ENCODE results near the gene SUDS3. TPM values are rescaled to one million over a fixed set of nuclear protein-coding genes. Genes with fewer than 3 reads are reported as not detected.
A peak's percentile ranks its signal among the peaks of the same experiment; 100 is the strongest.

SUDS3 gene
- total RNA-seq, 1 experiment from 2014 or later: 50.5 TPM

GRCh38 chr12:118345355-118345754 lies 31.0 kb upstream of the SUDS3 start:
- Histone ChIP-seq H4K8ac (replicated peaks; ENCODE audit: insufficient read length, low read depth, low read length) (no peak overlapping the region), H3T11ph (ENCODE audit: low read length) (no peak overlapping the region), H3K18ac (ENCODE audit: insufficient read length, low read depth, low read length) (no peak overlapping the region), H3K23me2 (ENCODE audit: insufficient read length, low read depth, low read length, poor library complexity, severe bottlenecking) (no peaks in the 10 kb centered on the region), H2BK15ac (ENCODE audit: low read depth, low read length) (no peak overlapping the region), H3K4ac (ENCODE audit: low read depth, low read length) (no peak overlapping the region), H4K91ac (ENCODE audit: insufficient read length, low read depth, low read length) (no peak overlapping the region), H3K9ac (ENCODE audit: extremely low read depth, insufficient read length, low read length) (no peak overlapping the region), H3K27ac (ENCODE audit: insufficient read length, low read depth, low read length) (no peak overlapping the region), H2BK120ac (ENCODE audit: low read depth, low read length, poor library complexity, severe bottlenecking) (no peak overlapping the region), H4K5ac (ENCODE audit: insufficient read length, low read depth, low read length) (no peak overlapping the region), H2BK5ac (ENCODE audit: insufficient read length, low read length) (no peak overlapping the region), H2AK5ac (ENCODE audit: insufficient read length, low read length) (no peak overlapping the region), H3K4me1 (ENCODE audit: insufficient read depth, low read length) (no peaks in the 10 kb centered on the region; the same call in 1 of the 2 replicates), H3K56ac (ENCODE audit: insufficient read length, low read depth, low read length) (no peak overlapping the region), H3K4me2 (ENCODE audit: insufficient read depth, insufficient read length, low read length) (no peak overlapping the region), H3K79me1 (ENCODE audit: insufficient read depth, low read depth, low read length, poor library complexity, severe bottlenecking) (no peaks in the 10 kb centered on the region), H2BK12ac (ENCODE audit: insufficient read length, low read depth, low read length) (no peak overlapping the region), H3K27me3 (ENCODE audit: insufficient read depth, low read length) (no peaks in the 10 kb centered on the region), H3K79me2 (ENCODE audit: insufficient read depth, low read length) (no peaks in the 10 kb centered on the region), H2AFZ (ENCODE audit: low read length) (no peak overlapping the region), H2BK20ac (ENCODE audit: low read depth, low read length, poor library complexity, severe bottlenecking) (no peak overlapping the region), H3K9me3 (ENCODE audit: control insufficient read depth, low read depth, low read length) (no peaks in the 10 kb centered on the region), H3K14ac (ENCODE audit: insufficient read depth, low read length) (no peak overlapping the region), H4K20me1 (ENCODE audit: control insufficient read depth, insufficient read depth, insufficient read length) (no peaks in the 10 kb centered on the region), H3K23ac (ENCODE audit: insufficient read length, low read depth, low read length) (no peak overlapping the region)
- H3K4me1 Mint-ChIP-seq: peaks cover 15 to 16% of the 10 kb centered on the region in 2 experiments
- no CpG with 5 or more reads among the region's 1 CpG for WGBS (ENCODE audit: extremely low coverage, insufficient read length, low lambda C conversion rate)
- no peak overlapping the region for H3K4me3 Mint-ChIP-seq
- no peak for TF ChIP-seq CTCF (conservative IDR thresholded peaks at IDR 0.05)
- no peaks in the 10 kb centered on the region for H3K27me3 Mint-ChIP-seq (ENCODE audit: low read depth)
- no peak for DNase-seq
- H3K36me3 Mint-ChIP-seq (ENCODE audit: insufficient read depth in 1 of 3, low read depth in 3 of 3): no peaks in the 10 kb centered on the region
- 0 out of 7 replicates have a peak overlapping the region, but pooled peaks of 1 of the 3 experiments have one; percentile 2 for H3K27ac Mint-ChIP-seq
- no peaks in the 10 kb centered on the region for H3K9me3 Mint-ChIP-seq
